K562 (cell line): ENCODE results near the gene ZNF83.

Experiments
- CHD2 ChIP-seq: IDR thresholded peaks from 2 replicates; pipeline ENCODE4 v1.6.1; 2011; ENCODE audit warnings: low read depth, low read length
- CREM ChIP-seq: IDR thresholded peaks from 2 replicates; pipeline ENCODE4 v1.6.1; 2014; ENCODE audit warnings: antibody characterized with exemption, low read depth
- CTCF ChIP-seq, 3 experiments: IDR thresholded peaks in 2 of 3; conservative IDR thresholded peaks in 1 of 3; 2 replicates each; pipeline ENCODE4 v1.5.1; 2011 to 2012; ENCODE audit warnings: low read length in 3 of 3, mild to moderate bottlenecking in 3 of 3, control low read depth in 2 of 3, improper control_type of control experiment in 1 of 3, inconsistent platforms in 1 of 3, low read depth in 1 of 3, mixed read lengths in 1 of 3, moderate library complexity in 1 of 3; ENCODE audit not compliant: insufficient read depth in 2 of 3
- DNMT1 ChIP-seq: fragments of 450-650 bp; IDR thresholded peaks from 2 replicates; pipeline ENCODE4 v1.6.1; 2016; ENCODE audit warnings: antibody characterized with exemption, mild to moderate bottlenecking
- EP300 ChIP-seq: IDR thresholded peaks from 2 replicates; pipeline ENCODE4 v1.6.1; 2012; ENCODE audit warnings: low read length, improper control_type of control experiment
- EZH2 ChIP-seq: IDR thresholded peaks from 2 replicates; pipeline ENCODE4 v1.6.1; 2012; ENCODE audit warnings: low read depth, mild to moderate bottlenecking, inconsistent platforms, low read length, borderline replicate concordance
- HMG20A ChIP-seq: fragments of 450-650 bp; formaldehyde crosslinking; conservative IDR thresholded peaks from 2 replicates; pipeline ENCODE4 v1.4.0; 2020; ENCODE audit warnings: mild to moderate bottlenecking, mixed read lengths
- PRPF4 ChIP-seq: fragments of 200-400 bp; formaldehyde crosslinking; IDR thresholded peaks from one replicate; pipeline ENCODE4 v1.6.1; 2017; ENCODE audit warnings: low read length, low read depth, mild to moderate bottlenecking; ENCODE audit not compliant: insufficient read depth, poor library complexity, severe bottlenecking

DNA sequence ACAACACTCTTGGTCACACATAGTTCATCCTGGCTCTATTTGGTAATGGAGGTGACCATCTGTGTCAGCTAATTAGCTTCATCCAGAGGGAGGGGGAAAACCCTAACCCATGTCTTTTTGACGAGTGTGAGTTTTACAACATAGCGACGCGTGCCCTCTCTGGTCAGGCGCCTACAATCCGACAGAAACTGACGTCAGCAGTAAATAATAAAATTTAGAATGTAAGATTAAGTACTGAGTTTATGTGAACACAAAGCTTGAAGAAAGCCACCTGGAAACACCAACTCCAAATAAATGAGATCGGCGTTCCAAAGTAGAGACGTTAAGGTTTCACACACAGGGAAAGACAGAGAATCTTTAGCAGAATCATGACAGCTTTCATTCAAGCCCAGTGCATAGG is 1.8 kb upstream of the ZNF83 start:
- TF ChIP-seq CHD2 = no peak
- TF ChIP-seq DNMT1 = no peak
- no peak for TF ChIP-seq PRPF4
- no peak for TF ChIP-seq HMG20A
- TF ChIP-seq EP300 = no peak
- TF ChIP-seq CREM = no peak
- TF ChIP-seq CTCF (IDR thresholded peaks at IDR 0.05 in 2 of 3, conservative IDR thresholded peaks at IDR 0.05 in 1 of 3; ENCODE audit: insufficient read depth in 2 of 3, low read depth in 1 of 3, low read length in 3 of 3) = no peak
- no peak for TF ChIP-seq EZH2
